Loucy (cell line): ENCODE data around the gene NUP62.

ENCODE experiments used
- EZH2phosphoT487 ChIP-seq: fragments of 200-600 bp; IDR thresholded peaks from 2 replicates; pipeline ENCODE4 v1.6.1; 2018; ENCODE audit warnings: antibody characterized with exemption, mild to moderate bottlenecking, moderate library complexity, borderline replicate concordance
- TF ChIP-seq, protein P1 (sequence below): fragments of 200-600 bp; sonication (generic); conservative IDR thresholded peaks from 2 replicates; pipeline ENCODE4 v1.5.1; 2014; ENCODE audit warnings: mild to moderate bottlenecking, antibody characterized with exemption, low read length

DNA sequence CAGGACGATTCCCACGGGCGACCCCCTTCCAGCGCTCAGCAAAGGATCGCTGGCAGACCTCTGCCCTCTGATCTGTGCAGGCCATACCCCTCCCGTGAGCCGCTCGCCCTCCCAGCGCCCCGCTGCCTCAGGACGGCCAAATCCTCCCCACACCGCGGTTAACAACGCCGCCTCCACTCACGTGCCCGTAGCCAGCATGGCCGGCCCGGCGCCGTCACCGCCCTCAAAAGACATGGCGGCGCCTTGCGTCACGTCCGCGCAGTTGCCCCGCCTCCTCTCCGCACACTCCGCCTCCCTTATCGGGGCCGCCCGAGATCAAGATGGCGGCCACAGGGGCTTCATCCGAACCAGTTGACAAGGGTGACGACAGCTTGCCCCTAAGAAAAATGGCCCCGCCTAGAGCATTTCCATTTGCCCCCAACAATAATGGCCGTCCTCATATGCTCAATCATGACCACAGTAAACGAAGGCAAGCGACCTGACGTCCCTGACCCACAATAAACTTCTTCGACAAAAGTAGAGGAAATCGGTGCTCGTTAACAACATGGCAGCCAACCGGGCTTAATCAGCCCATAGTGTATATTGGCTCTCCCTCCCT, 52.8 kb downstream of the NUP62 start:
- TF ChIP-seq, protein P1, sequence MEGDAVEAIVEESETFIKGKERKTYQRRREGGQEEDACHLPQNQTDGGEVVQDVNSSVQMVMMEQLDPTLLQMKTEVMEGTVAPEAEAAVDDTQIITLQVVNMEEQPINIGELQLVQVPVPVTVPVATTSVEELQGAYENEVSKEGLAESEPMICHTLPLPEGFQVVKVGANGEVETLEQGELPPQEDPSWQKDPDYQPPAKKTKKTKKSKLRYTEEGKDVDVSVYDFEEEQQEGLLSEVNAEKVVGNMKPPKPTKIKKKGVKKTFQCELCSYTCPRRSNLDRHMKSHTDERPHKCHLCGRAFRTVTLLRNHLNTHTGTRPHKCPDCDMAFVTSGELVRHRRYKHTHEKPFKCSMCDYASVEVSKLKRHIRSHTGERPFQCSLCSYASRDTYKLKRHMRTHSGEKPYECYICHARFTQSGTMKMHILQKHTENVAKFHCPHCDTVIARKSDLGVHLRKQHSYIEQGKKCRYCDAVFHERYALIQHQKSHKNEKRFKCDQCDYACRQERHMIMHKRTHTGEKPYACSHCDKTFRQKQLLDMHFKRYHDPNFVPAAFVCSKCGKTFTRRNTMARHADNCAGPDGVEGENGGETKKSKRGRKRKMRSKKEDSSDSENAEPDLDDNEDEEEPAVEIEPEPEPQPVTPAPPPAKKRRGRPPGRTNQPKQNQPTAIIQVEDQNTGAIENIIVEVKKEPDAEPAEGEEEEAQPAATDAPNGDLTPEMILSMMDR = no peak
- TF ChIP-seq EZH2phosphoT487 = no peak
